GM12878 (cell line): Measurements from ENCODE around the gene YWHAQ. TPM values are rescaled to one million over a fixed set of nuclear protein-coding genes. Genes with fewer than 3 reads are reported as not detected.
"Not testable (repeated sequence)": the region's sequence is repeated elsewhere in the genome, so short reads cannot be mapped to it uniquely, and the experiment has no call there.

Experiments
- ATAC-seq: fragments of 200-7000 bp; cut with Tn5 transposase; 3 replicates; pipeline ENCODE4 v1.9.1; 2020; ENCODE audit warnings: mild to moderate bottlenecking, moderate library complexity
- BruUV-seq: library from RNA; stranded (reverse); fragments of 400-500 nt; replicated peaks from 2 replicates; lab custom pipeline; 2021; lab: Mats Ljungman, UMichigan
- CTCF ChIA-PET: fragments of 300-600 bp; sonication (Branson Sonifier 250); formaldehyde crosslinking; extraction: SDS; loops from one replicate; lab custom pipeline; 2021; ENCODE audit warnings: inconsistent platforms; lab: Yijun Ruan, JAX
- POLR2A ChIA-PET: fragments of 350-600 bp; formaldehyde crosslinking; extraction: SDS; loops from one replicate; lab custom pipeline; 2021; ENCODE audit warnings: inconsistent platforms; lab: Charles Lee
- RAD21 ChIA-PET: fragments of 300-600 bp; sonication (Branson Sonifier 250); formaldehyde crosslinking; loops from one replicate; lab custom pipeline; 2023; ENCODE audit warnings: antibody characterized with exemption; ENCODE audit not compliant: unreplicated experiment; lab: Charles Lee
- SMC1A ChIA-PET: fragments of 300-600 bp; sonication (Branson Sonifier 250); formaldehyde crosslinking; loops from one replicate; lab custom pipeline; 2023; ENCODE audit not compliant: unreplicated experiment, uncharacterized antibody; lab: Charles Lee
- DNase-seq: peaks from one replicate; pipeline ENCODE4 v3.0.0-alpha.2; 2011; ENCODE audit warnings: low read depth, low spot score
- FAIRE-seq: peaks from 3 replicates; lab custom pipeline; 2011; peaks lifted over from hg19 to GRCh38; lab: Jason Lieb, UNC
- H2AFZ ChIP-seq: 2 replicates; pipeline ENCODE4 v1.6.0; 2011; ENCODE audit warnings: low read depth, low read length, control low read depth; ENCODE audit not compliant: control insufficient read depth
- H3K27ac ChIP-seq: 2 replicates; pipeline ENCODE4 v1.5.1; 2011; ENCODE audit warnings: control low read depth; ENCODE audit not compliant: control insufficient read depth, insufficient read depth
- H3K27me3 ChIP-seq, 2 experiments: replicated peaks in 1 of 2; 2 replicates each; pipeline versions ENCODE4 v1.6.0 to v1.6.1; 2011; ENCODE audit warnings: low read length in 1 of 2; ENCODE audit not compliant: control insufficient read depth in 2 of 2, insufficient read depth in 2 of 2
- H3K36me3 ChIP-seq, 2 experiments: 2 replicates each; pipeline ENCODE4 v1.5.1; 2011; ENCODE audit warnings: low read length in 1 of 2; ENCODE audit not compliant: control insufficient read depth in 2 of 2, insufficient read depth in 2 of 2
- H3K4me1 ChIP-seq: 2 replicates; pipeline ENCODE4 v1.6.1; 2011; ENCODE audit warnings: mild to moderate bottlenecking, low read length, moderate library complexity, mixed read lengths; ENCODE audit not compliant: control insufficient read depth, insufficient read depth
- H3K4me2 ChIP-seq: 2 replicates; pipeline ENCODE4 v1.6.0; 2011; ENCODE audit warnings: control low read depth; ENCODE audit not compliant: control insufficient read depth, insufficient read depth
- H3K4me3 ChIP-seq: fragments of 200-600 bp; sonication (generic); 2 replicates; pipeline ENCODE4 v1.5.1; 2016
- H3K79me2 ChIP-seq: 2 replicates; pipeline ENCODE4 v1.6.0; 2011; ENCODE audit warnings: low read length; ENCODE audit not compliant: control insufficient read depth, insufficient read depth
- H3K9ac ChIP-seq: 2 replicates; pipeline ENCODE4 v1.8.0; 2011; ENCODE audit warnings: low read length, control low read depth, mixed read lengths; ENCODE audit not compliant: control insufficient read depth, insufficient read depth
- H3K9me3 ChIP-seq: replicated peaks from 3 replicates; pipeline ENCODE4 v1.5.1; 2011; ENCODE audit warnings: mild to moderate bottlenecking, low read length; ENCODE audit not compliant: control insufficient read depth, insufficient read depth
- H4K20me1 ChIP-seq: 2 replicates; pipeline ENCODE4 v1.6.0; 2011; ENCODE audit not compliant: control insufficient read depth, insufficient read depth
- ATF2 ChIP-seq: IDR thresholded peaks from 2 replicates; pipeline ENCODE4 v1.6.1; 2012; ENCODE audit warnings: low read length, inconsistent platforms
- ATF7 ChIP-seq: fragments of 450-650 bp; IDR thresholded peaks from 2 replicates; pipeline ENCODE4 v1.6.1; 2016; ENCODE audit warnings: low read depth, mild to moderate bottlenecking
- BCL11A ChIP-seq: IDR thresholded peaks from 2 replicates; pipeline ENCODE4 v1.6.1; 2011; ENCODE audit warnings: low read depth, low read length
- CREM ChIP-seq: IDR thresholded peaks from 2 replicates; pipeline ENCODE4 v1.6.1; 2014; ENCODE audit warnings: antibody characterized with exemption, low read depth
- IKZF2 ChIP-seq, 2 experiments: fragments of 450-650 bp; IDR thresholded peaks; 2 replicates each; pipeline ENCODE4 v1.6.1; 2017; ENCODE audit warnings: mild to moderate bottlenecking in 2 of 2, moderate library complexity in 2 of 2
- IRF4 ChIP-seq: IDR thresholded peaks from 2 replicates; pipeline ENCODE4 v1.6.1; 2011; ENCODE audit warnings: low read depth, low read length
- JUNB ChIP-seq: IDR thresholded peaks from 2 replicates; pipeline ENCODE4 v1.6.1; 2016; ENCODE audit warnings: antibody characterized with exemption, mild to moderate bottlenecking
- MEF2B ChIP-seq: fragments of 450-650 bp; IDR thresholded peaks from 2 replicates; pipeline ENCODE4 v1.6.1; 2018; ENCODE audit warnings: mild to moderate bottlenecking, moderate library complexity; ENCODE audit not compliant: partially characterized antibody, poor library complexity, severe bottlenecking
- MTA2 ChIP-seq: fragments of 450-650 bp; IDR thresholded peaks from 2 replicates; pipeline ENCODE4 v1.6.1; 2016; ENCODE audit warnings: low read depth, mild to moderate bottlenecking, moderate library complexity
- NFIC ChIP-seq: IDR thresholded peaks from 2 replicates; pipeline ENCODE4 v1.6.1; 2012; ENCODE audit warnings: low read depth, mild to moderate bottlenecking, inconsistent platforms, low read length, moderate library complexity
- PAX5 ChIP-seq: IDR thresholded peaks from 2 replicates; pipeline ENCODE4 v1.6.1; 2011; ENCODE audit warnings: low read depth, low read length, borderline replicate concordance
- RELB ChIP-seq: fragments of 450-650 bp; IDR thresholded peaks from 2 replicates; pipeline ENCODE4 v1.6.1; 2017; ENCODE audit warnings: low read depth, mild to moderate bottlenecking, moderate library complexity
- RUNX3 ChIP-seq: IDR thresholded peaks from 2 replicates; pipeline ENCODE4 v1.6.1; 2012; ENCODE audit warnings: low read length, inconsistent platforms
- SPI1 ChIP-seq: IDR thresholded peaks from 2 replicates; pipeline ENCODE4 v1.6.1; 2011; ENCODE audit warnings: low read depth, mild to moderate bottlenecking, low read length, moderate library complexity, borderline replicate concordance; ENCODE audit not compliant: insufficient read depth
- TBL1XR1 ChIP-seq: IDR thresholded peaks from 2 replicates; pipeline ENCODE4 v1.6.1; 2012; ENCODE audit warnings: low read depth, low read length, improper control_type of control experiment
- ZNF384 ChIP-seq: IDR thresholded peaks from 2 replicates; pipeline ENCODE4 v1.6.1; 2012; ENCODE audit warnings: low read depth, mild to moderate bottlenecking, low read length, improper control_type of control experiment, borderline replicate concordance
- WGBS: methylation state at CpG from one replicate; pipeline ENCODE4 v1.1.6; 2016; ENCODE audit warnings: low lambda C conversion rate; ENCODE audit not compliant: insufficient replicate concordance, insufficient coverage; ENCODE audit errors: missing lambda C conversion rate; 5-methylcytosine and 5-hydroxymethylcytosine counted together
- in situ Hi-C: fragments of 300-500 bp; cut with MboI; formaldehyde crosslinking; loops from 9 replicates; pipeline ENCODE4 v1.14.3; 2018; ENCODE audit warnings: mixed read lengths
- intact Hi-C: fragments of 100-400 bp; cut with micrococcal nuclease; formaldehyde crosslinking; loops from one replicate; pipeline ENCODE4 v1.14.2; 2022; ENCODE audit not compliant: unreplicated experiment
- polyA plus RNA-seq, 11 experiments: library from polyadenylated mRNA; depleted of rRNA in 4 of 11; unstranded in 6 of 11; stranded (reverse) in 5 of 11; fragments of >200 nt; fragmentation: Nextera tagmentation in 4 of 11; fragmentation: Illumina TruSeq in 1 of 11; extraction: Ambion mirVana in 4 of 11; extraction: Trizol in 1 of 11; gene quantifications; 1 replicate in 1 of 11; 2 replicates in 10 of 11; pipeline versions ENCODE4 v1.2.1 to v1.2.3, GENCODE V29; 2011 to 2016; ENCODE audit warnings: inconsistent platforms in 2 of 11, missing spikeins in 2 of 11, low read depth in 1 of 11
- total RNA-seq, 4 experiments: library from RNA; depleted of rRNA in 3 of 4; stranded (reverse); fragments of >200 nt in 3 of 4; fragmentation: Illumina TruSeq in 1 of 4; extraction: Trizol in 1 of 4; gene quantifications; 2 replicates each; pipeline versions ENCODE4 v1.2.1 to v1.2.3, GENCODE V29; 2013 to 2021

The YWHAQ gene
- total and polyA plus RNA-seq, 10 of the 15 experiments (the other 5 are each of a cell fraction or from before 2014, with no cell fraction given) = 63.0 to 515 (median 219) TPM

GRCh38 chr2:9550859-9551391 is 79.9 kb downstream of the YWHAQ start:
- H3K36me3 ChIP-seq, H3K9me3 ChIP-seq, DNase-seq, FAIRE-seq, H3K27me3 ChIP-seq, H2AFZ ChIP-seq, BruUV-seq, intact Hi-C loops, in situ Hi-C loops, H4K20me1 ChIP-seq: not testable (repeated sequence)
- Histone ChIP-seq H3K9ac (peak overlapping the region; percentile 50; the same call in 1 of the 2 replicates), H3K27ac (peak overlapping the region; percentile 83), H3K4me3 (peak overlapping the region; percentile 99; the same call in 1 of the 2 replicates), H3K79me2 (peaks cover 94% of the 10 kb centered on the region), H3K4me1 (peaks cover 52% of the 10 kb centered on the region), H3K4me2 (peak overlapping the region; percentile 92)
- TF ChIP-seq MTA2 (peak; percentile 22; the same call in 1 of the 2 replicates), PAX5 (0 out of 2 replicates have a peak, but pooled peaks have one; percentile 11), ZNF384 (peak; percentile 90), IKZF2 (IDR thresholded peaks at IDR 0.05) (peak in 1 of 2 experiments; percentile 60; a peak in 1 of 4 replicates), ATF7 (peak; percentile 39; the same call in 1 of the 2 replicates), TBL1XR1 (peak; percentile 25; the same call in 1 of the 2 replicates), ATF2 (peak; percentile 66; the same call in 1 of the 2 replicates), IRF4 (peak; percentile 70; the same call in 1 of the 2 replicates), RELB (peak; percentile 48), MEF2B (peak; percentile 22), RUNX3 (0 out of 2 replicates have a peak, but pooled peaks have one; percentile 31), CREM (peak; percentile 55; the same call in 1 of the 2 replicates), JUNB (peak; percentile 71), NFIC (peak; percentile 69), SPI1 (peak; percentile 50; the same call in 1 of the 2 replicates), BCL11A (peak; percentile 60; the same call in 1 of the 2 replicates)
- 2% methylated on average over 6 of the region's 7 CpGs for WGBS
- SMC1A ChIA-PET = interaction anchor here (0.6 to 10.3 kb wide), 8 partner anchors 11 to 552 kb away, joined by 3 to 152 read pairs (median 4); no protein-coding TSS in a partner anchor
- POLR2A ChIA-PET = interaction anchor here (0.6 to 3.9 kb wide), 11 partner anchors 10 to 859 kb away, joined by 3 to 51 read pairs (median 4); no protein-coding TSS in a partner anchor
- ATAC-seq = peak; percentile 10
- RAD21 ChIA-PET = interaction anchor here (0.6 to 4.5 kb wide), 5 partner anchors 12 to 1328 kb away, joined by 3 to 42 read pairs (median 4); no protein-coding TSS in a partner anchor
- CTCF ChIA-PET = interaction anchor here (0.7 to 3.3 kb wide), 3 partner anchors 11 to 82 kb away, joined by 3 to 17 read pairs (median 17); partner anchors contain the start of gene IAH1
